Esophagus muscularis mucosa (tissue), 4 donors: ENCODE data around the gene MPEG1.

Experiments used
- CTCF ChIP-seq, 3 experiments: fragments of 200-600 bp in 2 of 3; fragments of 450-650 bp in 1 of 3; sonication (generic) in 2 of 3; IDR thresholded peaks; one replicate each; pipeline ENCODE4 v1.5.1; 2017 to 2019; ENCODE audit warnings: antibody characterized with exemption in 3 of 3, mild to moderate bottlenecking in 2 of 3, moderate library complexity in 1 of 3
- EP300 ChIP-seq: sonication (generic); formaldehyde crosslinking; IDR thresholded peaks from one replicate; pipeline ENCODE4 v1.6.1; 2017; ENCODE audit warnings: antibody characterized with exemption
- POLR2A ChIP-seq: fragments of 450-650 bp; IDR thresholded peaks from one replicate; pipeline ENCODE4 v1.6.1; 2017; ENCODE audit warnings: antibody characterized with exemption, moderate library complexity, mild to moderate bottlenecking, low read depth
- POLR2AphosphoS5 ChIP-seq, 2 donors: sonication (generic); formaldehyde crosslinking; IDR thresholded peaks; one replicate each; pipeline ENCODE4 v1.6.1; 2017; ENCODE audit warnings: antibody characterized with exemption in 2 of 2

DNA sequence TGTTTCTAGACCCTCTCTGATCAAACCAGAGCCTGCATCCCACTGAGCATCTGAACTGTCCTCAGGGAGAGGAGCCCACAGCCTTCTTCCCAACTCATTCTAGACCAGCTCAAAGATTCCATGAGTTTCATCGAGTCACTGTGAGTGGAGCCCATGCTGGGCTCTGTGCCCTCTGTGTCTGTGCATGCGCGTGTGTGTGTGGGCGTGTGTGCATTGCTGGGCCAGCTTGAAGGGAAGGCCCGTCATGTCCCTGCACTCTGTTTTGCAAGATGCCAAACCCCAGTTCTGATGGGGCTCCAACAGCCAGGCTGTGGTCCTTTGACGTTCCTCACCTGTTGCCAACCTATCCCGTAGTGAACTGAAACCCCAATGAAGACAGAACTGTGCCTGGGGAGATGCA is 7.1 kb downstream of the MPEG1 start:
- TF ChIP-seq CTCF (IDR thresholded peaks at IDR 0.05) (no peak), POLR2A (no peak), POLR2AphosphoS5 (IDR thresholded peaks at IDR 0.05) (no peak), EP300 (no peak)
